ENCODE measurements around the gene CAT.
A peak's percentile ranks its signal among the peaks of the same experiment; 100 is the strongest.

Gene CAT

GRCh38 chr11:34483106-34483874, 44.6 kb downstream of the CAT start:
- TF ChIP-seq CTCF (conservative IDR thresholded peaks at IDR 0.05; ENCODE audit: low read length): no peak
- no peak overlapping the region for H3K4me3 ChIP-seq (ENCODE audit: low read length)
- DNase-seq (ENCODE audit: low read depth): no peak

- no peak overlapping the region for H3K4me3 ChIP-seq (ENCODE audit: low read length)
- no peak for TF ChIP-seq CTCF (conservative IDR thresholded peaks at IDR 0.05; ENCODE audit: low read length)
- no peak for DNase-seq (ENCODE audit: low read depth)
Measured at GRCh38 chr11:34487430-34487829, 48.7 kb downstream of the CAT start.

- H3K4me3 ChIP-seq (ENCODE audit: low read length): no peak overlapping the region
- no peak for DNase-seq (ENCODE audit: low read depth)
- no peak for TF ChIP-seq CTCF (conservative IDR thresholded peaks at IDR 0.05; ENCODE audit: low read length)
Measured at GRCh38 chr11:34488855-34489557, 50.3 kb downstream of the CAT start.

GRCh38 chr11:34490304-34490703, 51.6 kb downstream of the CAT start:
- TF ChIP-seq CTCF (conservative IDR thresholded peaks at IDR 0.05; ENCODE audit: low read length): no peak
- no peak for DNase-seq (ENCODE audit: low read depth)
- no peak overlapping the region for H3K4me3 ChIP-seq (ENCODE audit: low read length)

GRCh38 chr11:34492806-34493414, 54.2 kb downstream of the CAT start:
- TF ChIP-seq CTCF (conservative IDR thresholded peaks at IDR 0.05; ENCODE audit: low read length): peak; percentile 66
- peak; percentile 65 for DNase-seq (ENCODE audit: low read depth)
- no peak overlapping the region for H3K4me3 ChIP-seq (ENCODE audit: low read length)

GRCh38 chr11:34493468-34493867, 54.7 kb downstream of the CAT start:
- TF ChIP-seq CTCF (conservative IDR thresholded peaks at IDR 0.05; ENCODE audit: low read length): no peak

More at GRCh38 chr11:34493468-34493867, 54.7 kb downstream of the CAT start:
- DNase-seq (ENCODE audit: low read depth): no peak
- H3K4me3 ChIP-seq (ENCODE audit: low read length): no peak overlapping the region

Measured in AG10803 (cell line).